GM21526 (cell line): ENCODE measurements around the gene THSD4.

Source experiments
- ATAC-seq: cut with Tn5 transposase; IDR thresholded peaks from one replicate; pipeline ENCODE4 v1.9.1; 2021; ENCODE audit warnings: moderate library complexity; ENCODE audit not compliant: unreplicated experiment, low FRiP score

The THSD4 gene

DNA sequence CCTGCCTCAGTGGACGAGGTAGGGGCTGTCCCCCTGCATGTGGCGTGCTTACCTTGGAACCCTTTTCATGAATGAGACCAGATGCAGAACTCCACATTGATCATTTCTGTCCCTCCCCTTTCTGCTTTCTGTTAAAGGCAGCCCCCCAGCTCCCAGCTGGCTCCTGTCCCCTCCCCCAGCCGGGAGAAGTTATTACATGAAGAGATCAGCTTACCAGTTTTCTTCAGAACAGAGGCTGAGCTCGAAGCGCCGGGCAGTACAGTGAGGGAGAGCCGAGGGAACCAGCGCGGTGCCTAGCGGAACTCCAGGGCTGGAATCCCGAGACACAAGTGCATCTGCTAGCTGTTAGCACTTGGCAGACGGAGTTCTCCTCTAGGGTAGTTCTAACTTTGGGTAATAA is 431.7 kb downstream of the THSD4 start:
- ATAC-seq, result no peak

DNA sequence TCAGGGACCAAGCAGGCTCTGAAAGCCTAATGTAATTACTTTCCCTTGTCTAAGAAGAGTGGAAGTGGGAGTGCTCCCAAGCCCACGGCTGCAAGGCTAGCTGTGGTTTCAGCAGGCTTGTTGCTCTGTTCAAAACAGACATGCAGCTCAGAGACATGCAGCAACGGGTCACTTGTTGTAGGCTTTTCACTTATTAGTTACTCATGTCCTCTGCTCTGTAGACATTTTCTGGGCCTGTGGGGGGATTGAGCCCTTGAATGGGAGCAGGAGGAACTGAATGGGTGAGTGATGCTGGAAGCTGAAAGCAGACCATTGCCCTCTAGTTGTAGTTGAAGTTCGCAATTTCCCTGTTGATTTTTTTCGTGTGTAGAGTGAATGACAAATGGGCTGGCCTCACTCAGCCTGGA is 433.1 kb downstream of the THSD4 start:
- no peak for ATAC-seq

DNA sequence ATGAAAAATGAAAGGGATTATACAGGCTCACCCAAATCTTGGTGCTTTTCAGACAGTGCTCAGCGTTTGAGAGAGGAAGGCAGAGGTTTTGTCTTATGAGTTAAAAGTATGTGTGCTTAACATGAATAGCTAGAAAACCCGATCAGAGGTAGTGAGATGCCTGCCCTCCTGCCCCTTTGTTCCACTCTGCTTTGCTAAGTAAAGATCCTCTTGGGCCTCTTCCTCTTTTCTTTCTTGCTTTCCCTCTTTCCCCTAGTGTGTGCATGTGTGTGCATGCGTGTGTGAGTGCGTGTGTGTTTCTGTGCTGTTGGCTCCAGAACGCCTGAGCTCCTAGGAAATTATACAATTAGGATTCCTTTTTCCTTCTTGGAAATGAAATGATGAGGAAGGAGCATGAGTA is 433.8 kb downstream of the THSD4 start:
- ATAC-seq, result no peak

DNA sequence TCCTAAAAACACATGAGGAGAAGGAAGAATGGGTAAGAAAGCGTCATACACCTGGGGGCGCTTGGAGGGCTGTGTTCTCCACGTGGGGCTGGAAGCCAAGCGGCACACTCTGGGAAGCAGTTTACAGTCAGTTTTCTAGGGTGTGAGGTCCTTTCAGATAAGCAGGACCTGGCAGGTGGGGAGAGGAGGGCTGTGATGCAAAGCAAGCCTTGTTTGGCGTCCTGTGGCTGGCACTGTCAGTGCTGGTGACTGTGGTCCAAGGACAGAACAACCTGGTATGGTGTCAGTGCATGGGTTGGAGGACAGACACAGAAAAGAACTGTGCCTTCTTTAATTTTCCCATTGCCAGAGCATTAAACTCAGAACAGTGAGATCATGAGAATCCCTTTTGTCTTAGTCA is 434.4 kb downstream of the THSD4 start:
- ATAC-seq, result no peak

DNA sequence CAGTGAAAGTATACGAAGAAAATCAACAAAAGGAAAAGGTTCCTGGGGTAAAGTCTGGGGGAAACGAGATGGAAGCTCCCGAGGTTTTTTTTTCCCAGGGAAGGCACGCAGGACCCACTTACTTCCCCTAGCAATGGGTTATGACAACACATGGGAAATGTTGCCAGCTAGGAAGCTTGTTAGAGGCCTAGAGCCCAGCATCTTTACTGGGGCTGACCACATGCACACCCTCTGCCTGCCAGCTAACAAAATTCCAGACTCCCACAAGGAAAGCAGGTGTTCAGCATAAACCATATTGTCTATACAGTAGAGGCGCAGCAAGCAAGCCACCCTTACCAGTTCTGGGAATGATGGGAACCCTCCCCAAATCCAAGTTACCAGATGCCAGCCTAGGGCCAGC is 436.3 kb downstream of the THSD4 start:
- ATAC-seq, result no peak

DNA sequence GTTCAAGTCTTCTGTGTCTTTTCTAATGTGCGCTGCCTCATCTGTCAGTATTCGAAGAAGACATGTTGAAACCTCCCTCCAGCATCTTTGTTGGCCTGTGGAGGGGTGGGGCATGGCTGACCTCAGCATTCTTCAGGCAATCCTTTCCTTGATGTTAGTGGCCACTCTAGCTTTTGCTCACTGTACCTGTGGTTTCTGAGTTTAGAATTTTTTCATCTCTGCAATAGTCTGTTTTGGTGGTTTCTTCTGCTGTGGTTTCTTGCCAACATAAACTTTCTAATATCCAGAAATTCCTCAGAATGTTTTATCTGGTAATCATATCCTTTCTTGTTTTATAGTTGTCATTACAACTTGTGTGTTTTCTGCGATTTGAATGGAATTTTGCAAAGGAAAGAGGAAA is 443.8 kb downstream of the THSD4 start:
- no peak for ATAC-seq

DNA sequence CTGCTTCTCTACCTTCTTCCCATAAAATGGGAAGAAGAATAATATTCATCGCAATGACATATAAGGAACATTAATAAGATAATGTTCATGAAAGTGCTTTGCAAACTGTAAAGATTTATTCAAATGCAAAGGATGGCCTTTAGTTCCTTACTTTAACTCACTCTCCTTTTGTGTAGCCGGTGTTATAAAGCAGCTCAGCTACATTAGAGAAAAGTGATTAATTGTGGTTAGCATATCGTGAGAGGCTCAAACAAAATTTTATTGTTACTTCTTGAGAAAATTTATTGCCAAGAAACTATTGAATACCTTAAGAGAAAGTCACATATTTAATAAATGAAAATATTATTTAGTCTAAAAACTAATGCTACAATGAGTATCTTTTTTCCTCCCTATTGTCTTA is 444.3 kb downstream of the THSD4 start:
- no peak for ATAC-seq

DNA sequence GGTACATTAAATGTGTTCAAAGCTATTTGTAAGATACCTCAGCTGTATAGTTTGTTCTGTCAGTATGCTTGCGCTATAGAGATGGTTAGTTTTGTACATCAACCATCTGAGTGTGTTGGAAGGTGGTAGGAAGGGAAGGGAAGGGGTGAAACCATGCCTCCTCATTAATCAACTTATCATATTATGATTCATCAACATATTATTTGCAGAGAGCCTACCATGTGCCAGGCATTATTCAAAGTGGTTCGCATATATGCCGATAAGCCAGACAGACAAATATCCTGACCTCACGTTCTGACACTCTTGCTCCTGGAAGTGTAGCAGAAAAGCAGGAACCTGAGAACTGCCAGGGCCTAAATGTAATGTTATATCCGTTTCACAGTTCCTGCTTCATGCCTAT is 447.0 kb downstream of the THSD4 start:
- ATAC-seq, result no peak

DNA sequence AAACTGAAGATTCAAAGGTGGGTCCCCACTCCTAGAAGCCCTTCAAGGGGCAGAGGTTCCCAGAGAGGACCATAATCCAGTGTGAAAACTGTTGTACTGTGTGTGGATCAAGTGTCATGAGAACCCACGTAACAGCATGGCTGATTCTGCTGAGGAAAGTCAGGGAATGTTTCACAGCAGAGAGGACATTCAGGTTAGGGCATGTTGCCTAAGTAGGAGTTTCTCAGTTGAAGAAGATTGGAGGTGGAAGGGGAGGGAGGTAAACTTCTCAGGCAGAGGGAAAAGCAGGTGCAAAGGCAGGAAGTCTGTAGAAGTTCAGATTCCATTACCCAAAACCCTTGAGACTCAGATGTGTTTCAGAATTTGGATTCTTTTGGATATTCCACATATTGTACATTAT is 448.9 kb downstream of the THSD4 start:
- ATAC-seq, result no peak

DNA sequence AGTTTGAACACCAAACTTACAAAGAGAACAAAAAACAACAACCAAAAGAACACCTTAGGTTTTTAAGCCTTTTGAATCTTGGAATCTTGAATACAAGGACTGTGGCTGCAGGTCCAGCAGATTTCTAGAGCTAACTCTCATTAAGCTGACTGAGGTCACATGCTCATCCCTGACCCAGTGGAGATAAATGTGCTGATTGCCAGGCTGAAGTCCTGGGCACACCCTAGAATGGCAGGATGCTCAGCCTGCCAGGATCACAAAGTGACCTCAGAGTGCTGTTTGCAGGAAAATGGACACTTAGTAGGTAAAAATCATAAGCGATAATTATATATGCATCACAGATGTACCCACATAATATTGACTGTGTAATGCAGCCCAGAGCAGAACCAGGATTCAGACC is 449.7 kb downstream of the THSD4 start:
- ATAC-seq, result no peak

DNA sequence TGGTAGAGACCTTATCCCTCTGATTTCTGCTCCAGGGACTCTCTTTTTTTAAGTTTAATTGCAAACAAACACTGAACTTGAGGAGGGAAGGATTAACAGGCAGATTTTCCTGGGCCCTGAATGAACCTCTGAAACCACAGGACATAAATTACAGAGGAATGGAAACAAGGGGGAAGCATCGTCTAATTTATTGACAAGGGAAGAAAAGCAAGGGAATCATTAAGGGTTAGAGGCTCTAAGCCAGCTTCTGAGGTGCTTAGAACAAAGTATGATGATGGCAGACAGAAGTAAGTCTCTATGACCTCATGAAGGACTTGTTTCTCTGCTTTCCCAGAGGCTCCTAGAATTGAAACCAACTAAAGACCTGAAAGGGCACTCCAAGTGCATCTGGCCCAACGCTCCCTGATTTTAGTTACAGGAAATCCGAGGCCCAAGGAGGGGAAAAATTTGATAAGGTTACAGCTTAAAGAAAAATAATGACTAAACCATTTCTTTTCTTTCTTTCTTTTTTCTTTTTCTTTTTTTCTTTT is 450.4 kb downstream of the THSD4 start:
- no peak for ATAC-seq

DNA sequence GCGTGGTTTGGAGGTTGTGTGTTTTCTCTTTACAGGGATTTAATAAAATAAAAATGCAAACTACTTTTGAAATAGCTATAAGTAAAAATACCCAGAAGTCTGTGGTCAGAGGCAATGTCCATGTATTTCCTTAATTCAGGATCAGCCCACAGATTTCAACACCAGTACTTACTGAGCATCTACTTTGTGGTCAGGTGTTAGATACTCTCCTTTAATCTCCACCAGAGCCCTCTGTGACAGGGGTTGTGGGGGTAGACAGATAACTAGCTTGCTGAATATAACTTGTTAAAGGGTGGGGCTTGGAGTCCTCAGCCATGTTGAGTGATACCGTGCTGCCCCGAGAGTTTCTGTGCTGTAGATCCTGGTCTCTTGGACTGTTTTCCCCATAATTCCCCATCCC is 451.0 kb downstream of the THSD4 start:
- no peak for ATAC-seq

DNA sequence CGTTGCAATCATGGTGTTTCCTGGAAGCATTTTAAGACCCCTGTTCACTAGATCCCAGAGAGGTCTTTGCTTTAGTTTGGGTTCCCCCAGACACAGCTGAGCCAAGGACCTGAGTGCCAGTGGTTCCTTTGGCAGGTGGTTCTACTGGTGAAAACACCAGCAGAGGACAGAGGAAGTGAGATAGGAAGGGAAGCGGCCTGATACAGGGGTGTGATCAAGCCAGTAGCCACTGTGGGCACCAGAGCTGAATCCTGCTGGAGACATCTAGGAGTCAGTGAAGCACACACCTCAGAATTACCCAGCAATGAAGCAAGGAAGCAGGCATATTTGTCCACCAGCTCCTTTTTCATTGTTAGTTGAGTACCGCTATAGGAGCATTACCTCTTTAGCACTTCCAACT is 451.9 kb downstream of the THSD4 start:
- no peak for ATAC-seq

DNA sequence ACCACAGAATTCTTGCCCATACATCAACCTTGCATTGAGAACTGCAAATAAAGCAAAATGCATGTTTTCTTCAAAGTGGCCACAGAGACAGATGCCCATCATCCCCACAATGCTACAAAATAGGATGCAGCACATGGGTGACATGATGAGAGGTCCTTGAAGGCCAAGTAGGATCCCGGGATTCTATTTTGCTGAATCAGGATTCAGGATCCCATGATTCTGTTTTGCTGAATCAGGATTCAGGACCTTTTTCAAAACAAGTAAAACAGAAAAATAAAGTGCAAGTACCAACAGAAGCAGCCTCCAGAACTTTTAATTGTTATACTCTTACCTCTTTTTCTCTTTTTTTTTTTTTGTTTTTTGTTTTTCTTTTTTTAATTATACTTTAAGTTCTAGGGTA is 453.0 kb downstream of the THSD4 start:
- no peak for ATAC-seq

DNA sequence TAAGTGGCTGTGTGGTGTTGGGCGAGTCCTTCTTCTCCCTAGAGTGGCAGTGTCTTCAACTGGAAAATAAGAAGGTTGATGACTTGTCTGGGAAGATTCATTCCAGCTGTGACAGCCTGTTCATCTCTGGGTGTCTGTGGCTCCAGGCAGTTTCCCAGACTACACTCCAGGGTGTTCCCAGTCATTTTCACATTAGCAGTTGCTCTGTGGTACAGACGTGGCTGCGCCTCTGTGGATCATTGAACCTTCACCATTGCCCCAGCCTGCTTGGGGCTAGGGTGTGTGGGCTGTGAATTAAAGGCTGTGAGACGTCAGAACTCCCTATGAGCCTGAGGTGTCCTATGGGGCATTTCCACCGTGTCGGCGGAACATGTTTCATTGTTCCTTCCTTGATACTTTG is 455.5 kb downstream of the THSD4 start:
- ATAC-seq, result no peak

DNA sequence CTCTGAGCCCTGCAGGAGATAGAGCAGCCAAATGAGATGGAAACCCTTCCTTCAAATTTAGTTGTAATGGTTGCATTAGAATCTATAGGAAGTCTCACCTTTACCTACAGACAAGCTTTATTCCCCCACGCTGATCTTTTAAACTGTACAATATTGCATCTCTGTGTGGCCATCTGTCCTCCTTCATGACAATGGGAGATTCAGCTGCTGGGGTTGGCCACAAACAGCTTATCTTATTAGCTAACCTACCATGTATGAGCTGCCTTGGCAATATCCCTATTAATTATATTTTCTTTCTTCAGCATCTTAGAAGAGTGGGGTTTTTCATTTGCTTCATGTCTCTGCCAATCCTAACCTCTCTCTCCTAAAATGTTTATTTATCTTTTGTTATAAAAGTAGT is 456.4 kb downstream of the THSD4 start:
- ATAC-seq, result no peak

DNA sequence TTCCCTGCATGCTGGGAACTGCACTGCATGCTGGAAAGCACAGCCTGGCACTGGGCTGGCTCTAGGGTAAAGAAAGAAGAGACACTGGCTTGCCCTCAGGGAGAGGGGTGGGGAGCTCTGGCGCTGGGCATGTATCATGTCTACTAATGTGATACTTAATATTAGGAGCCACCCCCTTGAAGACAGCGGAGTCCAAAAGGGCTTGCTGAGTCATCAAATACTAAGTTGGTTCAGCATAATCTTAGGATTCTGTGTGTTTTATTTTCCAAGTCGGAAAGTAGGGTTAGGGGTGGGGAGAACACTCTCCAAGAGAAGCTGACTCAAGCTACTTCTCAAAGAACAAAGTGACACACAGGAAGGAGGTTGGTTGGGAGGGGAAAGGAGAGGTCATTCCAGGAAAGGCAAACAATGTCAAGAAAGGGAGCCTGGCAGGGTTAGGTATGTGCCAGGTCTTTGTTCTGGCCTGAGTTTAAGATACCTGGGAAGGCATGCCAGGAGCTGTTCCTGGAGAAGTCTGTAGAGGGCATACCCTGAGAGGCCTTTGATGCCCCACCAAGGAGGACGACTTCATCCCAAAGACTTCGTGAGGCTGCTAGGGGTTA is 457.3 kb downstream of the THSD4 start:
- ATAC-seq, result no peak

DNA sequence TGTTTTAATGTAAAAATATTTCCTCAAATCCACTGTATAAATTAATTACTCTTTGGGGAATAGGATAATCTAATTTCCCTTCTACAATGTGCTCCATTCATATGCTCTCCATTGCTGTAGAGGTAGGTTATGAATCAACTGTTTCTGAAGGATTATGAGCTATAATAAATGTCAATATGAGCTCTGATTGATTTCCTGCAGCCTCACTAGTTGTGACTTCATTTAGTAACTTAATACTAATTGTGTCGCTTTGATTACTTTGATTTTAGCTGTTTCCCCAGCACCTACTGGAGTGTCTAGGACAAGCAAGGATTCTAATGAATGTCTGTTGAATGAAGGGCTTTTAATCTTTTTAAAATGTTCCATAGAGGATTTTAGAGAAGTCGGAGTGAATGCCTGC is 458.3 kb downstream of the THSD4 start:
- ATAC-seq, result no peak

DNA sequence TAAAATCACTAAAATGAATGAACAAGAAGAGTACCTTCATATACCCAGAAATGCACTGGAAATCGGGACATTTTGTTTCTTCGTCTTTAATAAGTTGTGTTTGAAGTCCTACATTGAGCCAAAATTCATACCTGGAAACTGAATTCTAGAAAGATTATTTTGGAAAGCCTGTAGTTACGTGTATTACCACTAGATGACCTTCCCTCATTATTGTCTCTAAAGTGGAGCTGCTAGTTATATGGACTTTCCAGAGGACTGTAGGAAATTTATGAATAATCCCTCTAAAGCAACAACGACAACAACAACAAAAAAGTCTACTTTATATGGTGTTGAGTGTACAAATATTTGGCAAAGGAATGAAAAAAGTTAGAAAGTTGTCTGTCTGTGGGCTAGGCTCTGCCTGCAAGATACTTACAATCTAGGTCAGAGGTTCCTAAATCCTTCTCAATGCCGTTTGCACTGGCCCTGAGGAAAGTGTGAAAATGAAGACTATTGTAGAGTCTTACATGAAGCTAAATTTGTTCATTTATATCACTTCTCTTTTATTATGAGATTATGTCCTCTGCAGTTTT is 460.3 kb downstream of the THSD4 start:
- ATAC-seq, result no peak

DNA sequence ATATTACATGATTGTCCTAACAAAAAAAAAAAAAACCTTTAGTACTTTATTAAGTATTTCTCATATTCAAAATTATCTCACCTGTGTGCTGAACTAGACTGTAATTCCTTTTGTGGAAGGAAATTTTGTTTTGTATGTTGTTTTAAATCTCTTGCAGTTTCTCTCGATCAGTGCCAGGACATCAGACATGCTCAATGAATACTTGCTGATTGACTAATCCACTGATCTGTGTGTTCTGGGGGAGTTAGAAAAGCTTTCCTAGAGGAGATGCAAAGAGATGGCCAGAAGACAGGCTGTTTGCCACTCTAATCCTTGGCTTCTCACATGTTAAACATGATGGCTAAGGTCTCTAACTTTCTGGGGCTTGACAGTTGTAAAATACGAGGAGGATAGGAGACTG is 461.8 kb downstream of the THSD4 start:
- ATAC-seq, result no peak

DNA sequence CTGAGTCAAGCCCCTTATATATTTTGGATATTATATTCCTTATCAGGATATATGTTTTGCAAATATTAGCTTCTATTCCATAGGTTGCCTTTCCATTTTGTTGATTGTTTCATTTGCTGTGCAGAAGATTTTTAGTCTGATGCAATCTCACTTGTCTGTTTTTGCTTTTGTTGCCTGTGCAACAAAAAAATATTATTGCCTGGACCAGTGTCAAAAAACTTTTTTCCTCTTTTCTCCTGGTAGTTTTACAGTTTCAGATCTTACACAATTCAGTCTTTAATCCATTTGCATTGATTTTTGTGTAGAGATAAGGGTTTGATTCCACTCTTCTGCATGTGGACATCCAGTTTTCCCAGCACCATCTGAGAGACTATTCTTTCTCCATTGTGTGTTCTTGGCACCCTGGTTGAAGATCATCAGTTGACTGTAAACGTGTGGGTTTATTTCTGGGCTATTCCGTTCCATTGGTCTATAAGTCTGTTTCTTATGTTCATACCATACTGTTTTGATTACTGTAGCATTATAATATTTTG is 466.2 kb downstream of the THSD4 start:
- no peak for ATAC-seq

DNA sequence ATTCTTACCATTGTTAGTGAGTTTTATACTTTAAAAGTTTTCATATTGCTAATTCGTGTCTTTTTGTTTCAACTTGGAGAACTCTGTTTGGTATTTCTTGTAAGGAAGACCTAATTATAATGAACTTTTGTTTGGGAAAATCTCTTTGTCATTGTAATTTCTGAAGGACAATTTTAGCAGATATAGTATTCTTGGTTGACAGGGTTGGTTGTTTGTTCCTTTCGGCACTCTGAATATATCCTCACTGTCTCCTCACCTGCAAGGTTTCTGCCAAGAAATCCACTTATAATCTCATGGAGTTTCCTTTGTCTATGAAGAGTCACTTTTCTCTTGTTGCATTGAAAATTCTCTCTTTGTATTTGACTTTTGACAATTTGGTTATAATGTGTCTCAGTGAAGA is 469.9 kb downstream of the THSD4 start:
- ATAC-seq, result no peak
